Heart left ventricle (tissue), 16 donors: ENCODE results near the gene SLC5A10. TPM values are rescaled to one million over a fixed set of nuclear protein-coding genes. Genes with fewer than 3 reads are reported as not detected.
"Not testable (repeated sequence)": the region's sequence is repeated elsewhere in the genome, so short reads cannot be mapped to it uniquely, and the experiment has no call there.

Experiments
- ATAC-seq, 4 donors: fragments of 200-7000 bp; cut with Tn5 transposase; one replicate each; pipeline ENCODE4 v1.9.1; 2020 to 2022; ENCODE audit warnings: moderate library complexity in 4 of 4, mild to moderate bottlenecking in 3 of 4, moderate number of reproducible peaks in 1 of 4
- DNase-seq, 5 donors: peaks; one replicate each; pipeline ENCODE4 v3.0.0-alpha.2; 2020
- H3K27ac ChIP-seq, 12 donors: fragments of 200-600 bp; sonication (generic) in 4 of 12; one replicate each; pipeline versions ENCODE4 v1.5.0 to v1.8.0; 2016 to 2022; ENCODE audit warnings: mild to moderate bottlenecking in 2 of 12
- H3K27me3 ChIP-seq, 9 donors: fragments of 200-600 bp; sonication (generic) in 2 of 9; one replicate each; pipeline versions ENCODE4 v1.5.1 to v1.8.0; 2016 to 2022; ENCODE audit warnings: mild to moderate bottlenecking in 3 of 9
- H3K36me3 ChIP-seq, 9 donors: fragments of 200-600 bp; sonication (generic) in 2 of 9; one replicate each; pipeline versions ENCODE4 v1.5.0 to v1.8.0; 2018 to 2022; ENCODE audit warnings: mild to moderate bottlenecking in 2 of 9
- H3K4me1 ChIP-seq, 12 donors: fragments of 200-600 bp; sonication (generic) in 4 of 12; one replicate each; pipeline versions ENCODE4 v1.5.0 to v1.8.0; 2016 to 2022; ENCODE audit warnings: mild to moderate bottlenecking in 3 of 12
- H3K4me3 ChIP-seq, 12 donors: fragments of 200-600 bp; sonication (generic) in 4 of 12; one replicate each; pipeline versions ENCODE4 v1.5.0 to v1.8.0; 2017 to 2022; ENCODE audit warnings: mild to moderate bottlenecking in 9 of 12, moderate library complexity in 4 of 12
- H3K9me3 ChIP-seq, 12 donors: fragments of 200-600 bp; sonication (generic) in 4 of 12; one replicate each; pipeline versions ENCODE4 v1.5.0 to v1.8.0; 2016 to 2022; ENCODE audit warnings: mild to moderate bottlenecking in 1 of 12
- CTCF ChIP-seq, 12 donors: fragments of 200-600 bp; sonication (generic) in 4 of 12; IDR thresholded peaks; one replicate each; pipeline versions ENCODE4 v1.5.0 to v1.8.0; 2018 to 2022; ENCODE audit warnings: antibody characterized with exemption in 12 of 12, mild to moderate bottlenecking in 5 of 12
- POLR2A ChIP-seq, 2 donors: fragments of 450-650 bp; IDR thresholded peaks; one replicate each; pipeline ENCODE4 v1.6.1; 2017; ENCODE audit warnings: antibody characterized with exemption in 2 of 2, mild to moderate bottlenecking in 2 of 2, moderate library complexity in 2 of 2
- WGBS, 4 donors: extraction: QIAGEN DNeasy Blood & Tissue Kit in 2 of 4; methylation state at CpG; one replicate each; pipeline versions ENCODE4 v1.1.5 to v1.1.7; 2013 to 2018; 5-methylcytosine and 5-hydroxymethylcytosine counted together
- intact Hi-C, 10 donors: fragments of 100-400 bp; cut with DNase I; formaldehyde crosslinking; loops; one replicate each; pipeline versions ENCODE4 v1.11.1 to v1.14.2; 2022
- polyA plus RNA-seq, 2 donors: library from polyadenylated mRNA; stranded (reverse); fragments of 200-250 nt; gene quantifications; one replicate each; pipeline ENCODE4 v1.2.3, GENCODE V29; 2013
- total RNA-seq, 9 donors: library from RNA; depleted of rRNA in 2 of 9; stranded (reverse); fragments of >200 nt in 2 of 9; fragmentation: NEBNext Ultra II Directional in 3 of 9; extraction: Animal tissue kit (Norgen Biotek cat#: 25700) in 3 of 9; gene quantifications; one replicate each; pipeline versions ENCODE4 v1.1.0 to v1.2.4, GENCODE V29; 2016 to 2023
- donor health status: ischemic (EF 13 %, LVEDD 7.1; RV severe dilation, severe dysfunction).
- donor health status: healthy with polysubstance abuse.
- donor health status: DM: no; HTN: yes; CAD: no.
- donor health status: DM: no; HTN: no; CAD: no.
- donor health status: ischemic (EF 25% LVEDD 6.9; RV normal size, moderate dysfunction).
- donor health status: ischemic (EF 25% LVEDD 5.7; RV mildly dilated, moderate dysfunction).
- donor health status: healthy.
- donor health status: DM: yes; HTN: yes; CAD: no.
- donor health status: ischemic (EF 35%, LVEDD 5.7; RV mildly dilated, moderate dysfunction).
- donor health status: nonischemic (EF 11% LVEDD 7.7; RV severe dilation, severe dysfunction).
- donor health status: DM: yes; HTN: yes; CAD: no.
- donor health status: PGD.
- donor health status: ischemic (EF 29% LVEDD 5.4; RV normal size, mild dysfunction).
- donor health status: nonischemic (EF 23%, LVEDD 6.1; RV moderate dilation, normal function).

SLC5A10 gene
- total and polyA plus RNA-seq, 11 donors: 0.04 to 0.31 (median 0.09) TPM; not detected in 7

DNA sequence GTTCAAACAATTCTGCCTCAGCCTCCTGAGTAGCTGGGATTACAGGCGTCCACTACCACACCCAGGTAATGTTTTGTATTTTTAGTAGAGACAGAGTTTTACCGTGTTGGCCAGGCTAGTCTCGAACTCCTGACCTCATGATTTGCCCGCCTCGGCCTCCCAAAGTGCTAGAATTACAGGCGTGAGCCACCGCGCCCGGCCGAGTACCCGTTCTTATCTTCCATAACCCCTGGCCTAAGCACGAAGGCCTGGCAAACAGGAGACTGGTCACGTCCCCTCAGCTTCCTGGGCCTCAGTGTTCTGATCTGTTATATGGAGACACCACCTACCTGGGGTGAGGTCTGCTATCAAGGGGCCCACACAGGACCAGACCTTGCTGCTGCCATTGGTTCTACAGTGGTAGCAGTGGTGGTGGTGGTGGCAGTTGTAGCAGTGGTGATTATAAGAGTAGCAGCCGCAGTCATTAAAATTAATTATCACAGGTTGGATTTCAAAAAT is 1.3 kb downstream of the SLC5A10 start:
- WGBS, 4 donors: 89 to 96% (median 95%) methylated on average over 14 of the region's 14 CpGs
- no peak for DNase-seq
- intact Hi-C loops: loop anchor here in 3 of 10 donors (1.0 to 10.0 kb wide), 3 partner anchors 15 to 52 kb away; partner anchors contain the start of gene FAM83G (in 2 of the 3)
- TF ChIP-seq CTCF (IDR thresholded peaks at IDR 0.05): no peak
- TF ChIP-seq POLR2A (IDR thresholded peaks at IDR 0.05): no peak
- Histone ChIP-seq H3K4me1 (peaks cover 0 to 18% (median 0%) of the 10 kb centered on the region in 12 donors), H3K27me3 (no peaks in the 10 kb centered on the region), H3K4me3 (no peak overlapping the region), H3K36me3 (no peaks in the 10 kb centered on the region), H3K27ac (no peak overlapping the region), H3K9me3 (no peaks in the 10 kb centered on the region)
- ATAC-seq: no peak

DNA sequence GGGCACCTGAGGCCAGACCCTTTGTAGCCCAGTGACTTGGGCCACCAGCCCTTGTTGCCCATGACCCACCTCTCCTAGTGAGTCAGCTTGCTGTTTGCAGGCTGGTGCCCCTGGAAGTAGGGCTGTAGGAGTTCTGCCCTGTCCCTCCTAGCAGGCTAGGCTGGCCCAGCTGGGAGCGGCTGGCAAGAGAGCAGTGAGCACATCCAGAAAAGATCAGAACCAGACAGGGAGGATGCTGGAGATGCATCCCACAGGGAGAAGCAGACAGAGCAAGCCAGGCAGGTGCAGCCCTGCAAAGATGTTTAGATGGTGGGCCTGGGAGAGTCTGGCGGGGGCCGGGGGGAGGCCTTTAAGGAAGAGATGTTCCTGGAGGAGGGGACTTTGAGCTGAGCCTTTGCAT is 2.4 kb downstream of the SLC5A10 start:
- Histone ChIP-seq H3K4me1 (peaks cover 0 to 17% (median 0%) of the 10 kb centered on the region in 12 donors), H3K4me3 (no peak overlapping the region), H3K27ac (no peak overlapping the region), H3K36me3 (no peaks in the 10 kb centered on the region), H3K9me3 (no peaks in the 10 kb centered on the region), H3K27me3 (no peaks in the 10 kb centered on the region)
- ATAC-seq (no peak), DNase-seq (no peak)
- TF ChIP-seq CTCF (IDR thresholded peaks at IDR 0.05): no peak
- no peak for TF ChIP-seq POLR2A (IDR thresholded peaks at IDR 0.05)
- intact Hi-C loops: loop anchor here in 2 of 10 donors (5.0 to 10.0 kb wide), 2 partner anchors 48 to 50 kb away; partner anchors contain the start of gene FAM83G (in 2 of the 2)
- 84 to 95% (median 88%) methylated on average over 3 of the region's 3 CpGs for WGBS, 4 donors

DNA sequence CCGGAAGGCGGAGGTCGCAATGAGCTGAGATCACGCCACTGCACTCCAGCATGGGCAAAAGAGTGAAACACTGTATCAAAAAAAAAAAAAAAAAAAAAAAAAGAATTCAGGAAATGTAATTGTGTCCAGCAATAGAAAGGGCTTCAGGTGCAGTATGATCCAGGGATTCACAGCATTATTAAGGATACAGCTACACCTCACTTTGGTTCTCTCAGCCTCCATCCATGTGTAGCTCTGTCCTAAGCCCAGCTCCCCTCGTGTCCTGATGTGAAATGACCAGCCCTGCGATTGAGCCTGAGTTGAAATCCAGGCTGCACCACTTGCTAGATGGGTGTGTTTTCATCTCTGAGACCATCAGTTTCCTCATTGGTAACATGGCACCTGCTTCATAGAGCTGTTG is 3.0 kb downstream of the SLC5A10 start:
- H3K27me3 ChIP-seq: no peaks in the 10 kb centered on the region
- H3K4me1 ChIP-seq: peaks cover 0 to 10% (median 0%) of the 10 kb centered on the region in 12 donors
- WGBS, 4 donors: 90 to 98% (median 95%) methylated on average over 6 of the region's 6 CpGs
- H3K36me3 ChIP-seq: no peaks in the 10 kb centered on the region
- no peak for DNase-seq
- ATAC-seq: no peak
- intact Hi-C loops: loop anchor here in 2 of 10 donors (5.0 to 10.0 kb wide), 2 partner anchors 50 to 52 kb away; partner anchors contain the start of gene FAM83G (in 1 of the 2)
- H3K9me3 ChIP-seq: no peaks in the 10 kb centered on the region
- H3K27ac ChIP-seq: no peak overlapping the region
- TF ChIP-seq POLR2A (IDR thresholded peaks at IDR 0.05) (no peak), CTCF (IDR thresholded peaks at IDR 0.05) (no peak)
- no peak overlapping the region for H3K4me3 ChIP-seq

GRCh38 chr17:18956021-18956420 is 4.1 kb downstream of the SLC5A10 start:
- H3K27me3 ChIP-seq, H3K4me3 ChIP-seq, ATAC-seq, H3K36me3 ChIP-seq, H3K27ac ChIP-seq, H3K9me3 ChIP-seq, DNase-seq, H3K4me1 ChIP-seq: not testable (repeated sequence)
- 96 to 99% (median 98%) methylated on average over 6 of the region's 6 CpGs for WGBS, 4 donors
- intact Hi-C loops: loop anchor here in 2 of 10 donors (5.0 to 10.0 kb wide), 2 partner anchors 49 to 51 kb away; partner anchors contain the start of gene FAM83G (in 1 of the 2)
